Measurements from ENCODE around the gene PTGES3L.
"Not testable (repeated sequence)": the region's sequence is repeated elsewhere in the genome, so short reads cannot be mapped to it uniquely, and the experiment has no call there.

PTGES3L gene

GRCh38 chr17:42982266-42982665 lies 2.4 kb upstream of the PTGES3L start:
- DNase-seq (ENCODE audit: low read depth in 2 of 2, low spot score in 1 of 2), result no peak

GRCh38 chr17:42980766-42981397 lies 1.0 kb upstream of the PTGES3L start:
- DNase-seq (ENCODE audit: low read depth in 2 of 2, low spot score in 1 of 2), result no peak

GRCh38 chr17:42980274-42980765 lies 440 bp upstream of the PTGES3L start, which contains the start of gene RUNDC1:
RUNDC1 (plus strand) TSS chr17:42980565; CDS start chr17:42980577, 12 bp downstream.
- DNase-seq (ENCODE audit: low read depth in 2 of 2, low spot score in 1 of 2), result peak; percentile 85 to 86

DNA sequence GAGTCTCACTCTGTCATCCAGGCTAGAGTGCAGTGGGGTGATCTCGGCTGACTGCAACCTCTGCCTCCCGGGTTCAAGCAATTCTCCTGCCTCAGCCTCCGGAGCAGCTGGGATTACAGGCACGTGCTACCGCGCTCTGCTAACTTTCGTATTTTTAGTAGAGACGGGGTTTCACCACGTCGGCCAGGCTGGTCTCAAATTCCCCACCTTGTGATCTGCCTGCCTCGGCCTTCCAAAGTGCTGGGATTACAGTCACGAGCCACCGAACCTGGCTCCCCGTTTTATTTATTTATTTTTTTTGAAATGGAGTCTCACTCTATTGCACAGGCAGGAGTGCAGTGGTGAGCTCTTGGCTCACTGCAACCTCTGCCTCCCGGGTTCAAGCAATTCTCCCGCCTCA lies 4.2 kb downstream of the PTGES3L start:
- DNase-seq (ENCODE audit: low read depth in 2 of 2, low spot score in 1 of 2), result not testable (repeated sequence)

GRCh38 chr17:42975265-42975664 lies 4.6 kb downstream of the PTGES3L start:
- no peak for DNase-seq (ENCODE audit: low read depth in 2 of 2, low spot score in 1 of 2)

- not testable (repeated sequence) for DNase-seq (ENCODE audit: low read depth in 2 of 2, low spot score in 1 of 2)
These were observed 6.6 kb downstream of the PTGES3L start for GRCh38 chr17:42973323-42973722.

- DNase-seq (ENCODE audit: low read depth in 2 of 2, low spot score in 1 of 2), result no peak
These were observed 8.3 kb downstream of the PTGES3L start for GRCh38 chr17:42971589-42971988.

GRCh38 chr17:42969001-42969581 lies 10.8 kb downstream of the PTGES3L start:
- no peak for DNase-seq (ENCODE audit: low read depth in 2 of 2, low spot score in 1 of 2)

DNA sequence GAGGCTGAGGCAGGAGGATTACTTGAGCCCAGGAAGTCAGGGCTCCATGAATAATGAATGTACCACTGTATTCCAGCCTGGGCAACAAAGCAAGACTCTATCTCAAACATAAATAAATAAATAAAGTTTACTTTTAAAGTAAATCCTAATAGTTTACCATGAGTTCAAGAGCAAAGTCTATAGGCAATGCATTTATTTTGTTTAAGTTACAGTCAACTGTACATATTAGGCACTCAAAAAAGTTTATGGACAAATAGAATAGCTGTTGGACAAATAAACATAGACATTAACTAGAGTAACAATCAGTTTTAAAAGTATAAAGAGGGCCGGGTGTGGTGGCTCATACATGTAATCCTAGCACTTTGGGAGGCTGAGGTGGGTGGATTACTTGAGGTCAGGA lies 12.0 kb downstream of the PTGES3L start:
- no peak for DNase-seq (ENCODE audit: low read depth in 2 of 2, low spot score in 1 of 2)

DNA sequence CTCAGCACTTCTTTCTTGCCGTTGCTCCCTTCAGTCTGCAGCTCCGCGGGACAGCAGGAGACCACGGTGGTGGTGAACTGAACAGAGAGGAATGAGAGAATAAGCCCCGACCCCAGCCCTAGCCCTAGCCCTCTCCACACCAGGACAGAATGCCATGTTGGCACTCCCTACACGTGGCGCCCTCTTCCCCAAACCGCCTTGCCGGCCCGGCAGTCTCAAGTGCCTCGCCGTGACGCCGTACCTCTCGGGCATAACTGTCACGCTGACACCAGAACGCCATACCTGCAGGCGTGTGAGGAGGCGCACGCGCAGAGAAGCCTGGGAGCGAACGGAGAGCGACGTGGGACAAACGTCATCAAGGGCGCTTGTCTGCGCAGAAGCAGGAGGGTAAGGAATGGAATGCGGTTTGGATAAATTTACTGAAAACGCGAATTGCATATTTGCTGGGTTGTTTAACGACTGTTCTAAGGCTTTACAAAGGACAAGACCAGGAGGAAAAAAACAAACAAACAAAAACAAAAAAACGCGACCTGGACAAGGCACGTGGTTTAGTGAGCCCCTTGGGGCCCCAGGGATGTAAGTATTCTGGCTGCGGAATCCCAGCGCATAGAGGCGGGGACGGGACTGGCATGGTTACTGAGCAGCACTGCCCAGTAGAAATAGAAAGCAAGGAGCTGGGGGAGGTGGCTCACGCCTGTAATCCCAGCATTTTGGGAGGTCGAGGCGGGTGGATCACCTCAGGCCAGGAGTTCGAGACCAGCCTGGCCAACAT lies 15.5 kb downstream of the PTGES3L start, which contains the start of gene AARSD1:
Gene AARSD1, minus strand, starts transcription at position 294 of the 772 bp plus-strand sequence. Its CDS starts 14 bp downstream, at position 280.
- DNase-seq (ENCODE audit: low read depth in 2 of 2, low spot score in 1 of 2), result peak; percentile 73 to 79

DNA sequence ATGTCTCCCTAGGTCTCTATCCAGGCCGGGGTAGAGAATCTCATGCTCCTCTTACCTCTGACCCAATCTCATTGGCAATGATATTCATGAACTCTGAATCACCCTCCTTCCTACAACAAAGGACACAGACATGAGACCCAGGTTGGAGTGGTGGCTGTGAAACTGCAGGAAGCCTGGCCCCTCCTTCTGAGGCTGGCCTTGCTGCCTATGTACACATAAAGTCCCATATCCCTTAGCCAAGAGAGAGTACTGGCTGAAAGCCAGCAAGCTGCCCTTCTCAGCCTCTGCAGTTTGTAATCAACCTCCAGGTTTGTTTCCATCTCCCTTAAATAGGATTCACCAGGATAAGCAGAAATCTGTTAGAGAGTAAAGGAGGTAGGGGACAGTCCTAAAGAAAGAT lies 26.2 kb downstream of the PTGES3L start:
- DNase-seq (ENCODE audit: low read depth in 2 of 2, low spot score in 1 of 2), result no peak

- DNase-seq (ENCODE audit: low read depth in 2 of 2, low spot score in 1 of 2), result no peak
These were observed 29.7 kb downstream of the PTGES3L start for GRCh38 chr17:42950044-42950783.

- DNase-seq (ENCODE audit: low read depth in 2 of 2, low spot score in 1 of 2), result no peak
These were observed 33.1 kb downstream of the PTGES3L start for GRCh38 chr17:42946812-42947211.

GRCh38 chr17:42944211-42944610 lies 35.7 kb downstream of the PTGES3L start:
- no peak for DNase-seq (ENCODE audit: low read depth in 2 of 2, low spot score in 1 of 2)

DNA sequence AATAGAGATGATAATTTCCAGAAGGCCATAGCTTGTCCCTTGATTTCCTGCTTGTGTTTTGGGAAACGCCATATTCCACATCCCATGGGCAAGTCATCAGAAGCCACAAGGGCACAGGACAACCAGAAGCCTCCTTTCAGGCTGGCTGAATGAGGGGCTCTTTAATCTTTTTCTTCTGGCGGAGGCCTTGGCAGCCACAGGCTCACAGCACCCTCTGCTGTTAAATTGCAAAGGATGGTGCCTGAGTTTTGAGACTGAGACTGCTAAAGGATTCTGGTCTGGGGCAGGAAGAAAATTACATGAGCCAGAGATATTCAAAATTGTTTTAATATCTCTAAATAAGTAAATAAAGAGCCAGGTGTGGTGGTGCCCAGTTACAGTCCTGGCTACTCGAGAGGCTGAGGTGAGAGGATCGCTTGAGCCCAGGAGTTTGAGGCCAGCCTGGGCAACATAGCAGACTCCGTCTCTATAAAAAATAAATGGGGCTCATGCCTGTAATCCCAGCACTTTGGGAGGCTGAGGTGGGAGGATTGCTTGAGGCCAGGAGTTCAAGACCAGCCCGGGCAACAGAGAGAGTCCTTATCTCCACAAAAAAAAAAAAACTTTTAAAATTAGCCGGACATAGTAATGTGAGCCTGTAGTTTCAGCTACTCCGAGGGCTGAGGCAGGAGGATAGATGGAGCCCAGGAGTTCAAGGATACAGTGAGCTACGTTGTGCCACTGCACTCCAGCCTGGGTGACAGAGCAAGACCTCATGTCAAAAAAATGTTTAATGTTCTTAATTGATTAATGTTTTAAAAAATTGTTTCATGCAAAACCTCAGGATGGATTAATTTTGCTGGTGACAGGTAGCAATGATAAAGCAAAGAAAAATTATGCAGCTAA lies 41.9 kb downstream of the PTGES3L start:
- DNase-seq (ENCODE audit: low read depth in 2 of 2, low spot score in 1 of 2), result no peak

DNA sequence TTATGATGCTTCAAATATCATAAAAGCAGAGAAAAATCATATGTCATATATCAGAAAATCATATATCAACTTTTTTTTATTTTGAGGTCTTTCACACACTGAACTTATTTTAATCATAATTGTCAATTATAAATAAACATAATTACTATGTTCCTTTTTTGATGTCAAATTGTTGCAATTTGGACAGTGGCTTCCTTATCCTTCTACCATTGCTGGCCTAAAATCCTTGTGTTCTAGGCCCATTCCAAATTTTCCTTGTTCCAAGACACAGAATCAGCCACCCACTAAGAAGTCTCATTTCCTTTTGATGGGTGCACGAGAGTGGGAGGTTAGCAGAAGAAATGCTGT lies 50.4 kb downstream of the PTGES3L start:
- no peak for DNase-seq (ENCODE audit: low read depth in 2 of 2, low spot score in 1 of 2)

DNA sequence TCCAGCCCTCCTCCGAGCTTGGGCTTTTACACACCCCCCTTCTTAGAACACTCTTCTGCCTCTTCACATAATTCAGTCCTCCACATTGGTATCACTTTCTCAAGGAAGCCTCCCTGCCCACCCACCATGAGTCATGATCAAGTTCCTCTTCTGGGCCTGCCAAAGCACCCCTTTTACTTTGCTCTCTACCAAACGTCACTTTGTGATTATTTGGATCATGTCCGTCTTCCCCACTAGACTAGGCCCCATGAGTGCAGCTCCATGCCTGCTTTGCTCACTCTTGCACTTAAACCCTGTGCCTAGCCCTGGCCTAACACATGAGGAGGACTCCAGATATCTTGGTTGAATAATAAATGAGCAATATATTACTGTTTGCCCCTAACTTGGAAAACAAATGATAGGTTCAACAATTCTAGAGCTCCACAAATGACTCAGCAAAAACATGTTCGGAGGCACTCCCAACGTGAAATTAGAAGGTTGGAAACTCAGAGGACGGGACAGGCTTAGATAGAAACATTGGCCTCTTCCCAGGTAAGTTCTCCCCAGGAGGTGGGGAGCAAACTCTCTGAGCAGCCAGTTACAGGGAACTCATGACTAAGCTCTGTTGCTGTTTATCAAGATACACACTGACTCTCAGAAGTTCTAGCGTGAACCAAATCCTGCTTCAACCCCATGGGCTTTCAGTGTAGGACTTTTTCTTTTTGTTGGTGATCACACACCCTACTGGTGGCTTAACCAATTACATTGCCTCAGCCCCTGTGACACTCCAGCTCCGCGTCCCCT lies 51.0 kb downstream of the PTGES3L start:
- DNase-seq (ENCODE audit: low read depth in 2 of 2, low spot score in 1 of 2), result peak in 1 of 2 donors; percentile 3

DNA sequence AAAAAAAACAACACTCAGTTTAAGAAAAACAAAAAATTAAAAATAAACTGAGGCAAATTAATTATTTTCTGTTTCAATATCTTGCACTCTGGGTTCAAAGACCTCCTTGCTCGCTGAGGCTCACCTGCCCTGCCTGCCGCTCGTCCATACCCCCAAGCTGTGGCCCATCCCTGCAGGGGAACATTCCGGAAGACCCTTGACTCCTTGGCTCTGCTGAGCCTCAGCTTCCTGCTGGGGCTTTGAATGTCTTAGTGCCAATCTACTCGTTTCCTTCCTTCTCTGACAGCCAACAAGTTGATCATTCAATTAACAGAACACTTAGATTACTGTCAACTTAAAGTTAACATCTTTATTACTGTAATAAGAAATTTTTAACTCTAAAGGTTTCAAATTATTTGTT lies 55.0 kb downstream of the PTGES3L start:
- DNase-seq (ENCODE audit: low read depth in 2 of 2, low spot score in 1 of 2), result no peak

GRCh38 chr17:42923472-42923871 lies 56.4 kb downstream of the PTGES3L start:
- DNase-seq (ENCODE audit: low read depth in 2 of 2, low spot score in 1 of 2), result not testable (repeated sequence)

- DNase-seq (ENCODE audit: low read depth in 2 of 2, low spot score in 1 of 2), result no peak
These were observed 57.6 kb downstream of the PTGES3L start for GRCh38 chr17:42922294-42922693.
